K562 (cell line): ENCODE data around the gene BCKDHB. TPM values are rescaled to one million over a fixed set of nuclear protein-coding genes. Genes with fewer than 3 reads are reported as not detected.

Experiments
- ATAC-seq: fragments of 200-7000 bp; cut with Tn5 transposase; 3 replicates; pipeline ENCODE4 v1.9.1; 2020; ENCODE audit warnings: moderate library complexity
- BruUV-seq: library from RNA; stranded (reverse); fragments of 400-500 nt; replicated peaks from 2 replicates; lab custom pipeline; 2021; lab: Mats Ljungman, UMichigan
- CTCF ChIA-PET: fragments of 300-600 bp; formaldehyde crosslinking; extraction: SDS; loops from one replicate; lab custom pipeline; 2021; ENCODE audit warnings: low intra/inter-chr PET ratio; lab: Yijun Ruan, JAX
- POLR2A ChIA-PET: fragments of 300-600, 350-650 bp; sonication (Branson Sonifier 250); formaldehyde crosslinking; extraction: SDS; loops from one replicate; lab custom pipeline; 2021; ENCODE audit warnings: antibody characterized with exemption, inconsistent platforms; lab: Yijun Ruan, JAX
- DNase-seq, 4 experiments: peaks; one replicate each; pipeline versions ENCODE4 v3.0.0 to v3.0.0-alpha.2; 2011 to 2018; ENCODE audit warnings: low spot score in 3 of 4, mixed read lengths in 3 of 4; ENCODE audit errors: extremely low read depth in 1 of 4
- FAIRE-seq: peaks from 2 replicates; lab custom pipeline; 2011; peaks lifted over from hg19 to GRCh38; lab: Jason Lieb, UNC
- H2AFZ ChIP-seq: 2 replicates; pipeline ENCODE4 v1.6.0; 2011; ENCODE audit warnings: low read depth, low read length, control low read depth, inconsistent platforms
- H3K27ac ChIP-seq: fragments of 200-600 bp; 3 replicates; pipeline ENCODE4 v1.8.0; 2011; ENCODE audit warnings: low read depth, mild to moderate bottlenecking, control low read depth, inconsistent platforms, low read length, moderate library complexity, mixed read lengths; ENCODE audit errors: extremely low read depth
- H3K27me3 ChIP-seq, 2 experiments: fragments of 300-600 bp in 1 of 2; 2 replicates in 1 of 2; 3 replicates in 1 of 2; pipeline versions ENCODE4 v1.6.0 to v1.8.0; 2011; ENCODE audit warnings: inconsistent platforms in 2 of 2, low read length in 2 of 2, mild to moderate bottlenecking in 1 of 2, mixed read lengths in 1 of 2, moderate library complexity in 1 of 2; ENCODE audit not compliant: control insufficient read depth in 2 of 2, insufficient read depth in 2 of 2
- H3K36me3 ChIP-seq: fragments of 300-600 bp; 3 replicates; pipeline ENCODE4 v1.8.0; 2011; ENCODE audit warnings: mild to moderate bottlenecking, low read length, inconsistent platforms; ENCODE audit not compliant: control insufficient read depth, insufficient read depth
- H3K4me1 ChIP-seq, 2 experiments: fragments of 200-600 bp in 1 of 2; replicated peaks in 1 of 2; 2 replicates in 1 of 2; 3 replicates in 1 of 2; pipeline versions ENCODE4 v1.5.1 to v1.8.0; 2011; ENCODE audit warnings: inconsistent platforms in 2 of 2, low read length in 2 of 2, mild to moderate bottlenecking in 1 of 2, mixed read lengths in 1 of 2, moderate library complexity in 1 of 2; ENCODE audit not compliant: control insufficient read depth in 2 of 2, insufficient read depth in 2 of 2
- H3K4me2 ChIP-seq: 2 replicates; pipeline ENCODE4 v1.6.1; 2011; ENCODE audit warnings: low read length, control low read depth, inconsistent platforms, mixed read lengths; ENCODE audit not compliant: insufficient read depth
- H3K4me3 ChIP-seq: fragments of 200-600 bp; sonication (generic), shearing (Covaris generic); 2 replicates; pipeline ENCODE4 v1.5.1; 2016; ENCODE audit warnings: control low read depth, inconsistent platforms
- H3K79me2 ChIP-seq: fragments of 200-600 bp; 3 replicates; pipeline ENCODE4 v1.8.0; 2011; ENCODE audit warnings: low read length, inconsistent platforms; ENCODE audit not compliant: control insufficient read depth, insufficient read depth
- H3K9ac ChIP-seq, 2 experiments: 2 replicates each; pipeline versions ENCODE4 v1.6.0 to v1.6.1; 2011; ENCODE audit warnings: low read depth in 2 of 2, low read length in 2 of 2, control low read depth in 1 of 2, inconsistent platforms in 1 of 2, mild to moderate bottlenecking in 1 of 2, mixed read lengths in 1 of 2; ENCODE audit not compliant: insufficient read depth in 1 of 2
- H3K9me1 ChIP-seq: one replicate; pipeline ENCODE4 v1.6.0; 2011; ENCODE audit warnings: inconsistent platforms, mild to moderate bottlenecking, low read length, moderate library complexity; ENCODE audit not compliant: control insufficient read depth, insufficient read depth
- H3K9me3 ChIP-seq: replicated peaks from 2 replicates; pipeline ENCODE4 v1.5.1; 2011; ENCODE audit warnings: low read depth, low read length, inconsistent platforms; ENCODE audit not compliant: control insufficient read depth, insufficient read depth
- H4K20me1 ChIP-seq: replicated peaks from 2 replicates; pipeline ENCODE4 v1.6.1; 2011; ENCODE audit warnings: low read length, inconsistent platforms, mixed read lengths; ENCODE audit not compliant: control insufficient read depth, insufficient read depth
- ARID1B ChIP-seq: fragments of 450-650 bp; IDR thresholded peaks from 2 replicates; pipeline ENCODE4 v1.6.1; 2016; ENCODE audit warnings: antibody characterized with exemption, mild to moderate bottlenecking, inconsistent platforms
- ATF3 ChIP-seq, 2 experiments: fragments of 450-650 bp in 1 of 2; sonication (generic) in 1 of 2; formaldehyde crosslinking in 1 of 2; IDR thresholded peaks in 1 of 2; conservative IDR thresholded peaks in 1 of 2; 2 replicates each; pipeline versions ENCODE4 v1.6.1 to v1.8.1; 2016 to 2023; ENCODE audit warnings: mild to moderate bottlenecking in 2 of 2, moderate library complexity in 2 of 2, inconsistent platforms in 1 of 2, missing genetic modification reagents in 1 of 2
- C11orf30 ChIP-seq: fragments of 450-650 bp; IDR thresholded peaks from 2 replicates; pipeline ENCODE4 v1.6.1; 2016; ENCODE audit warnings: low read depth, mild to moderate bottlenecking
- CBFA2T3 ChIP-seq: fragments of 450-650 bp; IDR thresholded peaks from 2 replicates; pipeline ENCODE4 v1.6.1; 2017
- CEBPB ChIP-seq: fragments of 450-650 bp; IDR thresholded peaks from 2 replicates; pipeline ENCODE4 v1.6.1; 2016; ENCODE audit warnings: missing genetic modification characterization, missing compliant biosample characterization
- HNRNPUL1 ChIP-seq: fragments of 200-400 bp; formaldehyde crosslinking; IDR thresholded peaks from 2 replicates; pipeline ENCODE4 v1.6.1; 2017; ENCODE audit warnings: low read length
- HOXB6 ChIP-seq: fragments of 250-450 bp; sonication (Bioruptor Pico); IDR thresholded peaks from 2 replicates; pipeline ENCODE4 v1.5.1; 2022; ENCODE audit warnings: mild to moderate bottlenecking, borderline replicate concordance
- HSF4 ChIP-seq: fragments of 250-450 bp; sonication (Bioruptor Pico); IDR thresholded peaks from 2 replicates; pipeline ENCODE4 v2.1.2; 2022; ENCODE audit warnings: mild to moderate bottlenecking, moderate library complexity, borderline replicate concordance
- KDM1A ChIP-seq, 2 experiments: fragments of 450-650 bp; IDR thresholded peaks; 2 replicates each; pipeline ENCODE4 v1.6.1; 2016; ENCODE audit warnings: mild to moderate bottlenecking in 2 of 2
- MAFG ChIP-seq: fragments of 450-650 bp; conservative IDR thresholded peaks from 2 replicates; pipeline ENCODE4 v1.6.1; 2016; ENCODE audit warnings: missing genetic modification characterization, missing compliant biosample characterization
- NCOA2 ChIP-seq, 2 experiments: fragments of 450-650 bp; IDR thresholded peaks; 2 replicates each; pipeline ENCODE4 v1.6.1; 2018; ENCODE audit warnings: mild to moderate bottlenecking in 2 of 2, moderate library complexity in 1 of 2; ENCODE audit not compliant: partially characterized antibody in 2 of 2
- PML ChIP-seq: IDR thresholded peaks from 2 replicates; pipeline ENCODE4 v1.6.1; 2012; ENCODE audit warnings: low read length, inconsistent platforms
- POLR2B ChIP-seq: fragments of 450-650 bp; IDR thresholded peaks from 2 replicates; pipeline ENCODE4 v1.6.1; 2018; ENCODE audit warnings: low read depth; ENCODE audit not compliant: partially characterized antibody
- TBL1XR1 ChIP-seq, 2 experiments: IDR thresholded peaks; 2 replicates each; pipeline ENCODE4 v1.6.1; 2012; ENCODE audit warnings: improper control_type of control experiment in 2 of 2, low read length in 2 of 2, mild to moderate bottlenecking in 1 of 2
- TCF3 ChIP-seq: sonication (generic); formaldehyde crosslinking; IDR thresholded peaks from 2 replicates; pipeline ENCODE4 v1.4.0; 2020; ENCODE audit warnings: mild to moderate bottlenecking, missing genetic modification reagents
- TEAD1 ChIP-seq, 2 experiments: fragments of 450-650 bp in 1 of 2; sonication (generic) in 1 of 2; formaldehyde crosslinking; IDR thresholded peaks; 2 replicates each; pipeline versions ENCODE4 v1.4.0 to v1.8.0; 2020 to 2022; ENCODE audit warnings: mild to moderate bottlenecking in 2 of 2, missing genetic modification reagents in 1 of 2
- ZNF280A ChIP-seq: fragments of 450-650 bp; IDR thresholded peaks from 2 replicates; pipeline ENCODE4 v1.6.1; 2018; ENCODE audit warnings: mild to moderate bottlenecking, low read depth; ENCODE audit not compliant: partially characterized antibody
- ZNF316 ChIP-seq: fragments of 450-650 bp; IDR thresholded peaks from 2 replicates; pipeline ENCODE4 v1.6.1; 2016
- ZNF668 ChIP-seq: fragments of 250-450 bp; sonication (Bioruptor Pico); IDR thresholded peaks from 2 replicates; pipeline ENCODE4 v1.8.0; 2022; ENCODE audit warnings: mild to moderate bottlenecking, inconsistent platforms
- ZNF79 ChIP-seq: fragments of 250-450 bp; sonication (Bioruptor Pico); IDR thresholded peaks from 2 replicates; pipeline ENCODE4 v1.4.0; 2020; ENCODE audit warnings: low read depth, mild to moderate bottlenecking, moderate library complexity
- WGBS: fragments of 100-300 bp; shearing (Covaris generic); methylation state at CpG from one replicate; pipeline ENCODE4 v1.1.6; 2016; ENCODE audit warnings: low coverage, mixed read lengths; ENCODE audit not compliant: insufficient coverage; ENCODE audit errors: missing lambda C conversion rate; 5-methylcytosine and 5-hydroxymethylcytosine counted together
- in situ Hi-C: fragments of 300-500 bp; cut with MboI; formaldehyde crosslinking; loops from 4 replicates; pipeline ENCODE4 v1.15.0; 2018; ENCODE audit warnings: inconsistent platforms, mixed read lengths
- intact Hi-C: fragments of 100-400 bp; cut with micrococcal nuclease; formaldehyde crosslinking; loops from 2 replicates; pipeline ENCODE4 v1.14.2; 2022
- polyA plus RNA-seq, 8 experiments: library from polyadenylated mRNA; depleted of rRNA in 4 of 8; stranded (reverse) in 5 of 8; unstranded in 3 of 8; fragments of >200 nt; fragmentation: Nextera tagmentation in 2 of 8; fragmentation: Illumina TruSeq in 1 of 8; extraction: Ambion mirVana in 2 of 8; extraction: Trizol in 1 of 8; gene quantifications; 2 replicates each; pipeline versions ENCODE4 v1.2.1 to v1.2.3, GENCODE V29; 2011 to 2014; ENCODE audit warnings: inconsistent platforms in 1 of 8, missing spikeins in 1 of 8
- total RNA-seq, 7 experiments: library from RNA; depleted of rRNA in 6 of 7; stranded (reverse); fragments of >200 nt in 6 of 7; fragmentation: Illumina TruSeq in 2 of 7; extraction: Trizol in 2 of 7; gene quantifications; 2 replicates each; pipeline versions ENCODE4 v1.2.1 to v1.2.3, GENCODE V29; 2011 to 2021; ENCODE audit warnings: low replicate concordance in 1 of 7

Gene BCKDHB
- total and polyA plus RNA-seq, 9 of the 15 experiments (the other 6 are each of a cell fraction or from before 2014, with no cell fraction given) = 4.1 to 23.7 (median 7.5) TPM

GRCh38 chr6:80277501-80277900 lies 171.0 kb downstream of the BCKDHB start (continued):
- TF ChIP-seq ZNF79 (CRISPR knock-in tag) (no peak), TBL1XR1 (IDR thresholded peaks at IDR 0.05; ENCODE audit: low read length in 2 of 2) (no peak), HOXB6 (CRISPR knock-in tag) (no peak)
- TF ChIP-seq, all 486 proteins: peak for 0

- peak; percentile 79 for ATAC-seq
- CTCF ChIA-PET = no interaction called here
- in situ Hi-C loops (no loop called here), intact Hi-C loops (no loop called here)
- H3K79me2 ChIP-seq = no peaks in the 10 kb centered on the region
- H3K4me2 ChIP-seq = no peak overlapping the region
- no TSS peak for BruUV-seq
- no peak overlapping the region for H3K9ac ChIP-seq
- no peaks in the 10 kb centered on the region for H3K9me3 ChIP-seq
- no peak overlapping the region for H3K4me3 ChIP-seq
- WGBS = 0% methylated on average over 2 of the region's 2 CpGs
- POLR2A ChIA-PET = interaction anchor here (1.1 to 1.4 kb wide), 2 partner anchors 9 to 22 kb away, joined by 3 to 4 read pairs; no protein-coding TSS in a partner anchor
- H3K9me1 ChIP-seq = no peaks in the 10 kb centered on the region
- no peaks in the 10 kb centered on the region for H4K20me1 ChIP-seq
- no peaks in the 10 kb centered on the region for H3K36me3 ChIP-seq
- peak in 2 of 4 experiments; percentile 33 to 55 for DNase-seq
- peaks cover 2 to 3% of the 10 kb centered on the region in 2 experiments; a peak in 2 of 5 replicates for H3K4me1 ChIP-seq
- H3K27me3 ChIP-seq = no peaks in the 10 kb centered on the region
- peak; percentile 70 for FAIRE-seq
- no peak overlapping the region for H2AFZ ChIP-seq
- no peak overlapping the region; the same call in 2 of the 3 replicates for H3K27ac ChIP-seq
- TF ChIP-seq CEBPB (tag) (0 out of 2 replicates have a peak, but pooled peaks have one; percentile 18), ZNF280A (no peak), POLR2B (no peak), HSF4 (CRISPR knock-in tag) (no peak), ZNF668 (CRISPR knock-in tag) (no peak), HNRNPUL1 (no peak), TCF3 (no peak), ARID1B (peak; percentile 39; the same call in 1 of the 2 replicates), TEAD1 (CRISPR knock-in tag; IDR thresholded peaks at IDR 0.05) (no peak), NCOA2 (IDR thresholded peaks at IDR 0.05; ENCODE audit: partially characterized antibody in 2 of 2) (no peak), CBFA2T3 (peak; percentile 48), C11orf30 (peak; percentile 79), ZNF316 (peak; percentile 71), PML (no peak), KDM1A (IDR thresholded peaks at IDR 0.05) (peak; percentile 15 to 27; a peak in 1 of 4 replicates), MAFG (peak; percentile 62), ATF3 (IDR thresholded peaks at IDR 0.05) (0 out of 2 replicates have a peak, but pooled peaks have one; percentile 19), ATF3 (CRISPR knock-in tag; conservative IDR thresholded peaks at IDR 0.05) (no peak)
These were observed 174.0 kb downstream of the BCKDHB start for GRCh38 chr6:80280262-80281010.
